ENCODE results near the gene BIRC7. TPM values are rescaled to one million over a fixed set of nuclear protein-coding genes. Genes with fewer than 3 reads are reported as not detected.
A peak's percentile ranks its signal among the peaks of the same experiment; 100 is the strongest.
"Not testable (repeated sequence)": the region's sequence is repeated elsewhere in the genome, so short reads cannot be mapped to it uniquely, and the experiment has no call there.

Gene BIRC7
- total RNA-seq, 1 donor, result not detected

DNA sequence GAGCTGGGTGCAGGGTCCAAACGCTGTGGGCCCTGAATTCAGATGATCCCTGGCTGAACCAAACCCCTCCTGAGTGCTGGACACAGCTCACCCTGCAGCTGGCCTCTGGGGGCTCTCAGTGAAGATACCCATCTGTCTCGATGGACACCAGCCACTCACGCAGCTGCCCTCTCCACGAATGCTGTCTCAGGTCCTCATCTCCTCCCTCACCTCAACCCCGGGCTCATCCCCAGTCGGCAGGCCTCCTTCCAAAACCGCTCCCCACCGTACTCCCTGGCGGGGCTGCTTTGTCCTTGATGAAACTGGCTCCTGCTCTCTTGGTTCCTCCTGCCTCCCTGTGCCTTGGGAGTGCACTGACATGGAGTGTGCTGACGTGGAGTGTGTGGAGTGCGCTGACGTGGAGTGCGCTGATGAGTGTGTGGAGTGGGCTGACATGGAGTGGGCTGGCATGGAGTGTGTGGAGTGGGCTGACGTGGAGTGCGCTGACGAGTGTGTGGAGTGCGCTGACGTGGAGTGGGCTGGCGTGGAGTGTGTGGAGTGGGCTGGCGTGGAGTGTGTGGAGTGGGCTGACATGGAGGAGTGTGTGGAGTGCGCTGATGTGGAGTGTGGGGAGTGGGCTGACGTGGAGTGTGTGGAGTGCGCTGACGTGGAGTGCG, 15.7 kb upstream of the BIRC7 start:
- DNase-seq (ENCODE audit: low read depth), result no peak
- no peak overlapping the region for H3K4me3 ChIP-seq (ENCODE audit: low read depth, low read length)
- TF ChIP-seq, protein P1, sequence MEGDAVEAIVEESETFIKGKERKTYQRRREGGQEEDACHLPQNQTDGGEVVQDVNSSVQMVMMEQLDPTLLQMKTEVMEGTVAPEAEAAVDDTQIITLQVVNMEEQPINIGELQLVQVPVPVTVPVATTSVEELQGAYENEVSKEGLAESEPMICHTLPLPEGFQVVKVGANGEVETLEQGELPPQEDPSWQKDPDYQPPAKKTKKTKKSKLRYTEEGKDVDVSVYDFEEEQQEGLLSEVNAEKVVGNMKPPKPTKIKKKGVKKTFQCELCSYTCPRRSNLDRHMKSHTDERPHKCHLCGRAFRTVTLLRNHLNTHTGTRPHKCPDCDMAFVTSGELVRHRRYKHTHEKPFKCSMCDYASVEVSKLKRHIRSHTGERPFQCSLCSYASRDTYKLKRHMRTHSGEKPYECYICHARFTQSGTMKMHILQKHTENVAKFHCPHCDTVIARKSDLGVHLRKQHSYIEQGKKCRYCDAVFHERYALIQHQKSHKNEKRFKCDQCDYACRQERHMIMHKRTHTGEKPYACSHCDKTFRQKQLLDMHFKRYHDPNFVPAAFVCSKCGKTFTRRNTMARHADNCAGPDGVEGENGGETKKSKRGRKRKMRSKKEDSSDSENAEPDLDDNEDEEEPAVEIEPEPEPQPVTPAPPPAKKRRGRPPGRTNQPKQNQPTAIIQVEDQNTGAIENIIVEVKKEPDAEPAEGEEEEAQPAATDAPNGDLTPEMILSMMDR (IDR thresholded peaks at IDR 0.05; ENCODE audit: insufficient read depth, low read depth, low read length), result no peak

DNA sequence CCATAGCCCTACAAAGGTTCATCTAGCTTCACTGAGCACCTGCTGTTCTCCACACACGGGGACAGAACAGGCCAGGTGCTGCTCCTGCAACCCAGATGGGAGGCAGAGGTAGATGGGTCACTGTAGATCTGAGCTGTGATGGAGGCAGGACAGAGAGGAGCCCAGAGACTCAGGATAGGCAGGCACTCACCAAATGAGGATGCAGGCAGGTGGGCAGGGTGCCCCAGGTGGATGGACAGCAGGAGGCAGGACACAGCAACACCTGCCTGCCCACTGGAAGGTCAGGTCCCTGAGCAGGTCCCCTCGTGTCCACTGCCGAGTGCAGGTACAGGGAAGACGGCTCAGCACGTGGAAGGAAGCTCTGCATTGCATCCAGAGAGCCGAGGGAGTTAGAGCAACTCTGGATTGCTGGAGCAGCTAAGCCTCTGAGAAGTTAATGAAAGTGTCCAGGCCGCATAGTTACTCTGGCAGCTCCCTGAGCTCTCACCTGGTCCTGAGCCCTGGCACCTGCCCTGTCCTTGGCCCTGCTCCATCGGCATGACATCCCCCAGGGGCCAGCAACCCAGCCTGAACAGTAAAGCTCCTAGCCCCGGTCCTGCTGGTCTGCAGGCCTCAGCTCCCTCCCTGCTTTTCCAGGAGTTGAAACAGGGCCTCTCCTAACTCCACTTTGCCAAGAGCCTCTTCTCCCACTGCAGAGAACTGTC, 14.9 kb upstream of the BIRC7 start:
- DNase-seq (ENCODE audit: low read depth), result no peak
- TF ChIP-seq, protein P1 (IDR thresholded peaks at IDR 0.05; ENCODE audit: insufficient read depth, low read depth, low read length), result no peak
- no peak overlapping the region for H3K4me3 ChIP-seq (ENCODE audit: low read depth, low read length)

DNA sequence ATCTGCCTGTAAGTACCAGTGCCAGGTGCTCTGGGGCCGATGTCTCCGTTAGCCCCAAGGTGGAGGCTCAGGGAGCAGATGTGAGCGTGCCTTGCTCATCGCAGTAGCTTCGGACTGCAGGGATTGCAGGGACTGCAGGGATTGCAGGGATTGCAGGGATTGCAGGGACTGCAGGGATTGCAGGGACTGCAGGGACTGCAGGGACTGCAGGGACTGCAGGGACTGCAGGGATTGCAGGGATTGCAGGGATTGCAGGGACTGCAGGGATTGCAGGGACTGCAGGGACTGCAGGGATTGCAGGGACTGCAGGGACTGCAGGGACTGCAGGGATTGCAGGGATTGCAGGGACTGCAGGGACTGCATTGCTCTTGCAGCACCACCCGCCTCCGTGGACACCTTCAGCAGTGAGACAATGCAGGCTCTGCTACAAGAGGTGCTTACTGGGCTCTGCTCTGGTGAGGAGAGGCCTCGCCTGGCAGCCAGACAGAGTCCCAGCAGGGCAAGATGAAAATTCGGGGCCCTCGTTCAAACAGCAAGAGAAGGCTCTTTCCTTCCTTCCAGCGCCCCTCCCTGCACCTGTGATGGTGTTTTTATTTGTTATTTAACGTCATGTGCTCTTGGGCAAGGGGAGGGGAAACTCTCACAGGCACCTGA, 14.2 kb upstream of the BIRC7 start:
- not testable (repeated sequence) for DNase-seq (ENCODE audit: low read depth)

DNA sequence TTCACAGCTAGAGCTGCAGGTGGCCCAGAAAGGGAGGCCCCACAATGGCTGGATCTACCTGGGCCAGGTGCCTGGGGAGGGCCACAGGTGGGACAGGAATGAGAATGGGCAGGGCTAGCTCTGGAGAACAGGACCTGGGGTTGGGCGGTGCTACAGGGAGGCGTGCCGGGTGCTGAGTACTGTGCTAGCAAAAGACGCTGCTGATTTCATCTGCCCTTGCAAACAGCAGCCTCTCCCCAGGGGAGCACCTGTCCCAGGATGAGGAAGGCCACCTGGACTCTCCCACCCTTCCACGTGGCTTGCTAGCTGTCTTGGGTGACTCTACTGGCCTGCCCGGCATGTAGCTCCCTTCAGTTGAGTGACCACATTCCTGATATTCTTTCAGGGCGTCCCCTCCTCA, 13.2 kb upstream of the BIRC7 start:
- no peak overlapping the region for H3K4me3 ChIP-seq (ENCODE audit: low read depth, low read length)
- TF ChIP-seq, protein P1 (IDR thresholded peaks at IDR 0.05; ENCODE audit: insufficient read depth, low read depth, low read length), result no peak

More for the DNA sequence above, 14.2 kb upstream of the BIRC7 start:
- not testable (repeated sequence) for H3K4me3 ChIP-seq (ENCODE audit: low read depth, low read length)

DNA sequence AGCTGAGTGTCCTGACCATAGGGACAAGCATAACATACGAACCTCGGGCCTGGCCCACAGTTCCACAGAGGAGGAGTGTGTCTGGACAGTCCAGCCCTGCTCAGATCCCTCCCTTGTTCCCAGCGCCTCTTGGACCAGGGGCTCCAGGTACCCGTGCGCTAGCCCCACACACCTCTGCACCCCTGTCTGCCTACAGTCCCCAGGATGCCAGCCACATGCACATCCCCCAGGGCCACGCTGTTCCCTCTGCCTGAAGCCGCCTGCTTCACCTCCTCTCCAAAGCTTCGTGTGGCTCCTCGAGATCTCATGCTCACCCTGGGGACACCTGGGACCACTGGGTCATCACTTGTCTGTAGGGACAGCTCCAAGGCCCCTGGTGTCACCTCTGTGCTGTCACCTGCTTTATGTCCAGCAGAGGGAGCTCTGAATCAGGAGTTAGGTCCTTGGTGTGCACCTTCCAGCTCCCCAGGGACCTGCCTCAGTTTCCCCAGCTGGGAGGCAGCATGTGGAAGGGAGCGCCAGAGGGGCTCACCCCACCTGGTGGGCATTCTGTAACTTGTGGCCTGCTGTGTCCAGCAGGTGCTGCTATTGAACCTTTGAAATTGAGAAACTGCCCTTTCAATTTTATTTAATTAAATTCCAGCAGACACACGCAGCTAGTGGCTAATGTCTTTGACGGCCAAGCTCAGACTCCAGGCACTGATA, 12.4 kb upstream of the BIRC7 start:
- H3K4me3 ChIP-seq (ENCODE audit: low read depth, low read length), result no peak overlapping the region
- TF ChIP-seq, protein P1 (IDR thresholded peaks at IDR 0.05; ENCODE audit: insufficient read depth, low read depth, low read length), result peak; percentile 81
- peak; percentile 47 for DNase-seq (ENCODE audit: low read depth)

More for the DNA sequence above, 13.2 kb upstream of the BIRC7 start:
- no peak for DNase-seq (ENCODE audit: low read depth)

DNA sequence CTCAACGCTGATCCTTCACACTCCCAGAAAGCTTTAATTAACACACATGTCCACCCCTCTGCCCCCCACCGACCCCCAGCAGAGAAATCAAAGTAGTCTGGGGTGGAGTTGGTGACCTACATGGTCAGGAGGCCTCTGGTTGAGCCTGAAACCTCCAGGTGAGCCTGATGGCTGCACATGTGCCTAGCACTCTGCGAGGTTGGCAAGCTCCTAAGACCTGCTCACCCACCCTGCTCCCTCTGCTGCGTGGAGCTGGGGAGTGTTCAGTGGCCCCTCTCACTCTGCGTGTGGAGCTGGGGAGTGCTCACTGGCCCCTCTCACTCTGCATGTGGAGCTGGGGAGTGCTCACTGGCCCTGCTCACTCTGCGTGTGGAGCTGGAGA, 11.9 kb upstream of the BIRC7 start:
- DNase-seq (ENCODE audit: low read depth), result no peak
- TF ChIP-seq, protein P1 (IDR thresholded peaks at IDR 0.05; ENCODE audit: insufficient read depth, low read depth, low read length), result no peak
- no peak overlapping the region for H3K4me3 ChIP-seq (ENCODE audit: low read depth, low read length)

Measured in fibroblast of villous mesenchyme (primary cell).